ENCODE measurements around the gene FKBP8.

FKBP8 gene

GRCh38 chr19:18514800-18515682 is 28.3 kb downstream of the FKBP8 start:
- TF ChIP-seq CTCF (IDR thresholded peaks at IDR 0.05; ENCODE audit: low read depth, low read length, missing control alignments) = no peak
- no peak overlapping the region for H3K4me3 ChIP-seq (replicated peaks; ENCODE audit: low read depth, low read length)
- DNase-seq (ENCODE audit: extremely low read depth, low read depth) = no peak

DNA sequence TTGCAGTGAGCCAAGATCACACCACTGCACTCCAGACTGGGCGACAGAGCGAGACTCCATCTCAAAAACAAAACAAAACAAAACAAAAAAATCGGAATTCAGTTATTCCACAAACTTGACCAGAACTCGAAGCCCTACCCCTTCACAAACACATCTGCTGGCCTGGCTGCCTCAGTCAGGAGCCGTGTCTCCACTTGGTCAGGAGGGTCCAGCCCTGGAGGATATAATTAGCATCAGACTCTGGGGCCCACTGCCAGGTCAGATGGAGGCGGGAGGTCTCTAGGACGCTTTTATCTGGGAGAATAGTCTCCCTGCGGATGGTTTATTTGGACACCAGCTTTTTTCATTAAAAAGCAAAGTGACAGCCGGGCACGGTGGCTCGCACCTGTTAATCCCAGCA is 29.5 kb downstream of the FKBP8 start:
- DNase-seq (ENCODE audit: extremely low read depth, low read depth) = no peak
- no peak overlapping the region for H3K4me3 ChIP-seq (replicated peaks; ENCODE audit: low read depth, low read length)
- TF ChIP-seq CTCF (IDR thresholded peaks at IDR 0.05; ENCODE audit: low read depth, low read length, missing control alignments) = no peak

GRCh38 chr19:18510216-18510615 is 33.2 kb downstream of the FKBP8 start:
- no peak for TF ChIP-seq CTCF (IDR thresholded peaks at IDR 0.05; ENCODE audit: low read depth, low read length, missing control alignments)
- DNase-seq (ENCODE audit: extremely low read depth, low read depth) = no peak

DNA sequence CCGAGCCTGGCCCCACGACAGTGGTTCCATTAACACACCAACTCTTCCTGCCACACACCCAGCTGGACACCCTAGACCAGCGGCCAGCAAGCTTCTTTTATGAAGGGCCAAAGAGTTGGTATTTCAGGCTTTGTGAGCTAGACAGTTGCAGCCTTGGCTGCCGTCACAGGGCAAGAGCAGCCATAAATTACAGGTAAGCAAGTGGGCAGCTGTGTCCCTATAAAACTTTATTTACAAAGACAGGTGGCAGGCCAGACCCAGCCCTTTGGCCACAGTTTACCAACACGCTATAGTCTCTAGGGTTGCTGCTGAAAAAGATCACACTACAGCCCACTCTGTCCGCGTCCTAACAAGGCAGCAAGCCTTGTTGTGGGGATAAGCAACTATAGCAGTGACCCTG is 34.8 kb downstream of the FKBP8 start:
- DNase-seq (ENCODE audit: extremely low read depth, low read depth) = no peak
- TF ChIP-seq CTCF (IDR thresholded peaks at IDR 0.05; ENCODE audit: low read depth, low read length, missing control alignments) = no peak
- H3K4me3 ChIP-seq (replicated peaks; ENCODE audit: low read depth, low read length) = no peak overlapping the region

More at GRCh38 chr19:18510216-18510615, 33.2 kb downstream of the FKBP8 start:
- no peak overlapping the region for H3K4me3 ChIP-seq (replicated peaks; ENCODE audit: low read depth, low read length)

DNA sequence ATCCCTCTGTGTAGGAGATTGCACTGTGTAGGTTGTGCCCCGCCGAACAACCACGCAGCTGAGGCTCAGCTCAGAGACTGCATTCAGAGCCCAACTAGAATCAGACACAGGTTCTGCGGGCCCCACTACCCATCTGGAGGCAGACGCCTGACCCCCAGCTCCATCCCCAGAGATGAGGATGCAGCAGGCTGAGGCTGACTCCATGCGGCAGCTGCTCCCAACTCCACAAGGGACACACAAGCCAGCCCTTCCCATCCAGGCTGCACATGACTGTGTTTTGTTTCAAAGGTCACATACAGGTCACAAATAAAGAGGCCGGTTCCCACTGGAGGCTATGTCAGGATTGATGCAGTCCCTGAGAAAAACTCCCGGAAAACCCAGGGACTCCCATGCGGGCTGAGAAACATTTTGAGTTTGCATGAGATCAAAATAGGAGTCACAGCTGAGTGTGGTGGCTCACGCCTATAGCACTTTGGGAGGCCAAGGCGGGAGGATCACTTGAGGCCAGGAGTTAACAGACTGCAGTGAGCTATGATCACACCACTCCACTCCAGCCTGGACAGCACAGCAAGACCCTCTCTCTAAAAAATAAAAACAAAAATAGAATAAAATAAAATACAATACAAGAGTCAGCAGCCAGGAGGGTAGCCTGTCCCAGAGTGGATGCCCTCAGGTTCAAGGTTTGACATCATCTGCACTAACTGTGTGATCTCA is 35.5 kb downstream of the FKBP8 start:
- no peak for DNase-seq (ENCODE audit: extremely low read depth, low read depth)
- H3K4me3 ChIP-seq (replicated peaks; ENCODE audit: low read depth, low read length) = no peak overlapping the region
- no peak for TF ChIP-seq CTCF (IDR thresholded peaks at IDR 0.05; ENCODE audit: low read depth, low read length, missing control alignments)

- no peak overlapping the region for H3K4me3 ChIP-seq (replicated peaks; ENCODE audit: low read depth, low read length)
- TF ChIP-seq CTCF (IDR thresholded peaks at IDR 0.05; ENCODE audit: low read depth, low read length, missing control alignments) = no peak
- DNase-seq (ENCODE audit: extremely low read depth, low read depth) = no peak
Observed at GRCh38 chr19:18507021-18507726, 36.2 kb downstream of the FKBP8 start.

Data from HFF-Myc (cell line).